Gastrocnemius medialis (tissue), 4 donors: ENCODE results near the gene PNLIPRP3. TPM values are rescaled to one million over a fixed set of nuclear protein-coding genes. Genes with fewer than 3 reads are reported as not detected.
A peak's percentile ranks its signal among the peaks of the same experiment; 100 is the strongest.

Experiments used
- ATAC-seq, 2 donors: fragments of 150-250 bp; one replicate each; pipeline ENCODE4 v1.9.1; 2016
- DNase-seq, 2 donors: peaks; one replicate each; pipeline ENCODE4 v3.0.0-alpha.2; 2019
- H3K27ac ChIP-seq, 4 donors: fragments of 200-600 bp; sonication (generic); 1 replicate in 1 of 4; 2 replicates in 3 of 4; pipeline ENCODE4 v1.5.1; 2016 to 2018; ENCODE audit warnings: mild to moderate bottlenecking in 2 of 4, moderate library complexity in 1 of 4
- H3K27me3 ChIP-seq, 3 donors: fragments of 200-600 bp; sonication (generic) in 2 of 3; 1 replicate in 1 of 3; 2 replicates in 2 of 3; pipeline versions ENCODE4 v1.5.1 to v1.6.0; 2016 to 2019; ENCODE audit warnings: mild to moderate bottlenecking in 1 of 3, moderate library complexity in 1 of 3
- H3K36me3 ChIP-seq, 2 donors: fragments of 200-600 bp; sonication (generic) in 1 of 2; one replicate each; pipeline ENCODE4 v1.5.1; 2017 to 2018
- H3K4me1 ChIP-seq, 2 donors: fragments of 200-600 bp; sonication (generic) in 1 of 2; one replicate each; pipeline ENCODE4 v1.5.1; 2016 to 2017; ENCODE audit warnings: mild to moderate bottlenecking in 2 of 2
- H3K4me3 ChIP-seq, 4 donors: fragments of 200-600 bp; sonication (generic) in 3 of 4; 1 replicate in 1 of 4; 2 replicates in 3 of 4; pipeline ENCODE4 v1.5.1; 2016 to 2019; ENCODE audit warnings: mild to moderate bottlenecking in 2 of 4
- H3K9me3 ChIP-seq, 3 donors: fragments of 200-600 bp; sonication (generic) in 2 of 3; 1 replicate in 1 of 3; 2 replicates in 2 of 3; pipeline ENCODE4 v1.5.1; 2016 to 2019
- CTCF ChIP-seq, 5 experiments: fragments of 450-650 bp in 3 of 5; fragments of 200-600 bp in 2 of 5; sonication (generic) in 2 of 5; IDR thresholded peaks in 4 of 5; conservative IDR thresholded peaks in 1 of 5; 1 replicate in 4 of 5; 2 replicates in 1 of 5; pipeline ENCODE4 v1.5.1; 2016 to 2019; ENCODE audit warnings: antibody characterized with exemption in 5 of 5, mild to moderate bottlenecking in 3 of 5, moderate library complexity in 3 of 5
- POLR2A ChIP-seq, 2 donors: fragments of 450-650 bp; IDR thresholded peaks; one replicate each; pipeline ENCODE4 v1.6.1; 2017; ENCODE audit warnings: antibody characterized with exemption in 2 of 2, mild to moderate bottlenecking in 2 of 2, moderate library complexity in 2 of 2
- in situ Hi-C, 4 donors: fragments of 200-750 bp; cut with MboI; loops; one replicate each; pipeline versions ENCODE4 v1.15.0 to v1.8.0; 2017; ENCODE audit warnings: low sequenced_read_pairs in 4 of 4
- intact Hi-C: fragments of 100-400 bp; cut with DNase I; formaldehyde crosslinking; loops from one replicate; pipeline ENCODE4 v1.15.1; 2023; ENCODE audit warnings: low total_unique reads
- total RNA-seq, 4 donors: library from RNA; depleted of rRNA; stranded (reverse); fragments of >200 nt; gene quantifications; one replicate each; pipeline versions ENCODE4 v1.1.0 to v1.2.3, GENCODE V29; 2016

Gene PNLIPRP3
- total RNA-seq, 4 donors from 2014 or later, result not detected

DNA sequence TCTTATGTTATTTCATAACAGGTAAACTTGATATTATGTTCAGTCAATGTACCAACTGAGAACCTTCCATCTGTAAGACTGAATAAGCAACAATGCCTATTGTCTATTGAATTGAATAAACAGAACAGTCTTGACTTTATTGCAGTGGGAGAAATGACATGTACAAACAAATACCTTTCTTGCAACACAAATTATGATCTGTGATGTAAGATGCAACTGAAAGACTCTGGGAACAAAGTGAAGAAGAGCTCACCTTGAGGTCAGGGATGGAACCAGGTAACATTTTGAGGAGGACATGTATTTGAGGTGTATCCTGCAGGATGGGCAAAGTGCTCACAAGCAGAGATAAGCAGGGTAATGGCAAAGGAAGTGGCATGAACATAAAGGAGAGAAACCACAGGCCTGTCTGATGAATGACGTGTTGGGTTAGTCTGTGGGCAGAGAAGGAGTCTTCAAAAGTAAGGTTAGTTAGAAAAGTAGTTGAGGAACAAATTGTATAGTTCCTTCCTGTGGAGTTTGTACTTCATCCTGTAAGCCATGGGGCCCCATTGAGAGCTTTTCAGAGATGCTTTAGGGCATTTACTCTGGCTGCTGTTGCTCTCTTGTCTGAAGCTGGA, 9.5 kb downstream of the PNLIPRP3 start:
- TF ChIP-seq CTCF (IDR thresholded peaks at IDR 0.05 in 4 of 5, conservative IDR thresholded peaks at IDR 0.05 in 1 of 5), result no peak
- no peak for TF ChIP-seq POLR2A (IDR thresholded peaks at IDR 0.05)
- no peak for DNase-seq
- ATAC-seq, result no peak
- Histone ChIP-seq H3K27ac (no peak overlapping the region), H3K36me3 (no peaks in the 10 kb centered on the region), H3K9me3 (no peaks in the 10 kb centered on the region), H3K4me1 (no peaks in the 10 kb centered on the region), H3K4me3 (no peak overlapping the region), H3K27me3 (no peaks in the 10 kb centered on the region)
- intact Hi-C loops, result no loop called here
- in situ Hi-C loops, result no loop called here

DNA sequence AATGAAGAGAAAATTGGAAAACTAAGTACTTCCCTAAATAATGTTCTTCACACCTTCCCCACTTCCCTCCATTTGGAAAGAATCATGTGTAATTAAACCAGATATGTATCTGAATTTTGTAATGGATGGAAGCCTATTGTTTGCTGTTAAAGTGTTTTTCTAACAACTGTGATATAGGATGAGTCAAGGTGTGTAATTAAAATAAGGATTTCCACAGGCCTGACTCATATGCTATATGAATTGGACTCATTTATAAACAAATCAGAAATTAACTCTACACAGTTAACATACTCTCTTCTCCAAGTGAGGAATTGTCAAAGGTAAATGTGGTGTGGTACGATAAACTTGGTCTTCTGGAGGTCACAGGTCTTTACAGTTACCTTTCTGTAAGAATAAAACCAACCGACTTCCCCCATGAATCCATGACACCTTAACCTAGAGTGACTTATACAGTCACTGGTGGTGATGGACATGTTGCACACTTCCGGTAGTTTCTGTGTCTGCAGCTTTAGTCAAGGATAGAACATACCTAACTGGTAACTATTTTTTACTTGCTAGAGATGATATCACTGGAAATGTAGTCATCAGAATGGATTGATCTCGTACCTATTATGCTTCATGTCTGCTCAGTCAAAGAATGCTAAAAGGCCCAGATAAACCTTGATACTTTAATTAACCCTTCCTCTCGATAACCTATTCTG, 12.8 kb downstream of the PNLIPRP3 start:
- no peak for TF ChIP-seq CTCF (IDR thresholded peaks at IDR 0.05 in 4 of 5, conservative IDR thresholded peaks at IDR 0.05 in 1 of 5)
- no peak for TF ChIP-seq POLR2A (IDR thresholded peaks at IDR 0.05)

GRCh38 chr10:116444527-116445142, 17.0 kb downstream of the PNLIPRP3 start:
- Histone ChIP-seq H3K27ac (no peak overlapping the region), H3K4me1 (no peaks in the 10 kb centered on the region), H3K36me3 (no peaks in the 10 kb centered on the region), H3K9me3 (no peaks in the 10 kb centered on the region), H3K4me3 (no peak overlapping the region), H3K27me3 (no peaks in the 10 kb centered on the region)
- intact Hi-C loops (no loop called here), in situ Hi-C loops (no loop called here)
- no peak for DNase-seq
- TF ChIP-seq CTCF (IDR thresholded peaks at IDR 0.05 in 4 of 5, conservative IDR thresholded peaks at IDR 0.05 in 1 of 5), result peak in 3 of 5 experiments; percentile 13 to 62 (median 46)
- no peak for TF ChIP-seq POLR2A (IDR thresholded peaks at IDR 0.05)
- ATAC-seq, result no peak

More for the DNA sequence above, 12.8 kb downstream of the PNLIPRP3 start:
- intact Hi-C loops, result no loop called here
- no peaks in the 10 kb centered on the region for H3K9me3 ChIP-seq
- ATAC-seq, result no peak
- DNase-seq, result no peak
- no peaks in the 10 kb centered on the region for H3K36me3 ChIP-seq
- H3K27me3 ChIP-seq, result no peaks in the 10 kb centered on the region
- no peak overlapping the region for H3K4me3 ChIP-seq
- H3K4me1 ChIP-seq, result no peaks in the 10 kb centered on the region
- in situ Hi-C loops, result no loop called here
- H3K27ac ChIP-seq, result no peak overlapping the region

DNA sequence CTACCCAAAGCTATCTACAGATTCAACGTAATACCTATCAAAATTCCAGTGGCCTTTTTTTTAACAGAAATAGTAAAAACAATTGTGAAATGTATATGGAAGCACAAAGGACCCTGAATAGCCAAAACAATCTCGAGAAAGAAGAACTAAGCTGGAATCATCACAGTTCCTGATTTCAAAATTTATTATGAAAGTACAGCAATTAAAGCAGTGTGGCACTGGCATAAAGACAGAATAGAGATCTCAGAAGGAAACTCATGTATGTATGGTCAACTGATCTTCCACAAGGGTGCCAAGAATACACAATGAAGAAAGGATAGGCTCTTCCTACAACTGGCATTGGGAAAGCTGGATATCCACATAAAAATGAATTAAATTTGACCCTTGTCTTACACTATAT, 23.2 kb downstream of the PNLIPRP3 start:
- no peak for DNase-seq
- no peaks in the 10 kb centered on the region for H3K27me3 ChIP-seq
- no peaks in the 10 kb centered on the region for H3K36me3 ChIP-seq
- no peaks in the 10 kb centered on the region for H3K9me3 ChIP-seq
- in situ Hi-C loops, result no loop called here
- ATAC-seq, result no peak
- TF ChIP-seq POLR2A (IDR thresholded peaks at IDR 0.05) (no peak), CTCF (IDR thresholded peaks at IDR 0.05 in 4 of 5, conservative IDR thresholded peaks at IDR 0.05 in 1 of 5) (no peak)
- no peaks in the 10 kb centered on the region for H3K4me1 ChIP-seq
- no peak overlapping the region for H3K27ac ChIP-seq
- no peak overlapping the region for H3K4me3 ChIP-seq
- intact Hi-C loops, result no loop called here
